Measurements from ENCODE around the gene MPP2.

MPP2 gene

DNA sequence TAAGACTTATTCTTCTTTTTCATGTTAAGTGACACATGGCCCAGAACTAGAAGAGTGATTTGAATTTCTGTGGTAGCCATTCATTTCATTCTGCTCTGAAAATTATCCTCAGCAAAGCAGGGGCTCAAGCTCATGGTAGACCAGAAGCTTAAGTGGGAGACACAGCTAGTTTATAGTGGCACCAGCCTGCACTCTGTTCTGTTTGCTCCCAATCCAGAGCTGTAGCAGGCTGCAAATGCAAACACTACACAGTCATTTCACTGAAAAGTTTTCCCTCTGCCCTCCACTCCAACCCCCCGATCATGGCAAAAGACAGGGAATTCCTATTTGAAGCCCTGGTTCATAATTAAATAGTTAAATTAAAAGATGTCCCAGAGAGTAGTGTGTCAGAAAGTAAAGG lies 17.1 kb downstream of the MPP2 start:
- DNase-seq, result no peak
- Histone ChIP-seq H3K4me3 (ENCODE audit: control insufficient read depth in 1 of 7, extremely low read depth in 1 of 7, insufficient read depth in 4 of 7, low read depth in 2 of 7, low read length in 6 of 7) (no peak overlapping the region), H3K4me1 (ENCODE audit: control extremely low read depth in 1 of 4, control insufficient read depth in 4 of 4, insufficient read depth in 4 of 4, low read length in 3 of 4) (no peaks in the 10 kb centered on the region), H3K27ac (ENCODE audit: insufficient read depth in 1 of 2, low read depth in 1 of 2, low read length in 2 of 2, poor library complexity in 1 of 2, severe bottlenecking in 2 of 2) (no peak overlapping the region), H3K27me3 (replicated peaks in 2 of 5; ENCODE audit: control insufficient read depth in 4 of 5, insufficient read depth in 5 of 5, low read length in 4 of 5) (peaks cover 0 to 2% (median 0%) of the 10 kb centered on the region in 5 experiments), H3K36me3 (ENCODE audit: control insufficient read depth in 4 of 4, insufficient read depth in 4 of 4, low read length in 3 of 4) (no peaks in the 10 kb centered on the region), H3K9me3 (ENCODE audit: control extremely low read depth in 1 of 5, control insufficient read depth in 4 of 5, insufficient read depth in 2 of 5, low read depth in 1 of 5, low read length in 4 of 5) (no peaks in the 10 kb centered on the region)
- CTCF ChIA-PET, result interaction anchor here (2.0 to 4.0 kb wide), 2 partner anchors 11 to 14 kb away, joined by 7 to 28 read pairs; no protein-coding TSS in a partner anchor
- no CpG with 5 or more reads among the region's 1 CpG for WGBS (ENCODE audit: insufficient coverage)
- POLR2A ChIA-PET, result no interaction called here

- Histone ChIP-seq H3K27me3 (replicated peaks in 2 of 5; ENCODE audit: control insufficient read depth in 4 of 5, insufficient read depth in 5 of 5, low read length in 4 of 5) (peaks cover 0 to 4% (median 0%) of the 10 kb centered on the region in 5 experiments), H3K9me3 (ENCODE audit: control extremely low read depth in 1 of 5, control insufficient read depth in 4 of 5, insufficient read depth in 2 of 5, low read depth in 1 of 5, low read length in 4 of 5) (no peaks in the 10 kb centered on the region), H3K27ac (ENCODE audit: insufficient read depth in 1 of 2, low read depth in 1 of 2, low read length in 2 of 2, poor library complexity in 1 of 2, severe bottlenecking in 2 of 2) (no peak overlapping the region), H3K4me1 (ENCODE audit: control extremely low read depth in 1 of 4, control insufficient read depth in 4 of 4, insufficient read depth in 4 of 4, low read length in 3 of 4) (no peaks in the 10 kb centered on the region), H3K4me3 (ENCODE audit: control insufficient read depth in 1 of 7, extremely low read depth in 1 of 7, insufficient read depth in 4 of 7, low read depth in 2 of 7, low read length in 6 of 7) (no peak overlapping the region), H3K36me3 (ENCODE audit: control insufficient read depth in 4 of 4, insufficient read depth in 4 of 4, low read length in 3 of 4) (no peaks in the 10 kb centered on the region)
- WGBS (ENCODE audit: insufficient coverage), result 95% methylated on average over 4 of the region's 4 CpGs
- ChIA-PET CTCF (interaction anchor here (0.8 to 4.0 kb wide), 3 partner anchors 9 to 18 kb away, joined by 3 to 28 read pairs (median 3); no protein-coding TSS in a partner anchor), POLR2A (interaction anchor here (0.6 kb wide), 1 partner anchor 249 kb away, joined by 3 read pairs; no protein-coding TSS in a partner anchor)
- no peak for DNase-seq
These were observed 18.8 kb downstream of the MPP2 start for GRCh38 chr17:43888548-43888947.

GRCh38 chr17:43882761-43883415 lies 24.4 kb downstream of the MPP2 start:
- H3K36me3 ChIP-seq (ENCODE audit: control insufficient read depth in 4 of 4, insufficient read depth in 4 of 4, low read length in 3 of 4), result no peaks in the 10 kb centered on the region
- H3K27ac ChIP-seq (ENCODE audit: insufficient read depth in 1 of 2, low read depth in 1 of 2, low read length in 2 of 2, poor library complexity in 1 of 2, severe bottlenecking in 2 of 2), result no peak overlapping the region
- ChIA-PET POLR2A (no interaction called here), CTCF (interaction anchor here (1.1 kb wide), 1 partner anchor 55 kb away, joined by 3 read pairs; no protein-coding TSS in a partner anchor)
- peaks cover 0 to 2% (median 0%) of the 10 kb centered on the region in 5 experiments for H3K27me3 ChIP-seq (replicated peaks in 2 of 5; ENCODE audit: control insufficient read depth in 4 of 5, insufficient read depth in 5 of 5, low read length in 4 of 5)
- H3K4me3 ChIP-seq (ENCODE audit: control insufficient read depth in 1 of 7, extremely low read depth in 1 of 7, insufficient read depth in 4 of 7, low read depth in 2 of 7, low read length in 6 of 7), result no peak overlapping the region
- no peak for DNase-seq
- no peaks in the 10 kb centered on the region for H3K4me1 ChIP-seq (ENCODE audit: control extremely low read depth in 1 of 4, control insufficient read depth in 4 of 4, insufficient read depth in 4 of 4, low read length in 3 of 4)
- H3K9me3 ChIP-seq (ENCODE audit: control extremely low read depth in 1 of 5, control insufficient read depth in 4 of 5, insufficient read depth in 2 of 5, low read depth in 1 of 5, low read length in 4 of 5), result no peaks in the 10 kb centered on the region
- WGBS (ENCODE audit: insufficient coverage), result 98% methylated on average over 7 of the region's 14 CpGs

GRCh38 chr17:43881758-43882505 lies 25.4 kb downstream of the MPP2 start:
- ChIA-PET CTCF (interaction anchor here (1.1 to 5.6 kb wide), 3 partner anchors 8 to 115 kb away, joined by 3 to 43 read pairs (median 28); no protein-coding TSS in a partner anchor), POLR2A (no interaction called here)
- Histone ChIP-seq H3K27ac (ENCODE audit: insufficient read depth in 1 of 2, low read depth in 1 of 2, low read length in 2 of 2, poor library complexity in 1 of 2, severe bottlenecking in 2 of 2) (no peak overlapping the region), H3K9me3 (ENCODE audit: control extremely low read depth in 1 of 5, control insufficient read depth in 4 of 5, insufficient read depth in 2 of 5, low read depth in 1 of 5, low read length in 4 of 5) (no peaks in the 10 kb centered on the region), H3K27me3 (replicated peaks in 2 of 5; ENCODE audit: control insufficient read depth in 4 of 5, insufficient read depth in 5 of 5, low read length in 4 of 5) (peaks cover 0 to 2% (median 0%) of the 10 kb centered on the region in 5 experiments), H3K36me3 (ENCODE audit: control insufficient read depth in 4 of 4, insufficient read depth in 4 of 4, low read length in 3 of 4) (no peaks in the 10 kb centered on the region), H3K4me1 (ENCODE audit: control extremely low read depth in 1 of 4, control insufficient read depth in 4 of 4, insufficient read depth in 4 of 4, low read length in 3 of 4) (no peaks in the 10 kb centered on the region), H3K4me3 (ENCODE audit: control insufficient read depth in 1 of 7, extremely low read depth in 1 of 7, insufficient read depth in 4 of 7, low read depth in 2 of 7, low read length in 6 of 7) (no peak overlapping the region)
- 98% methylated on average over 18 of the region's 27 CpGs for WGBS (ENCODE audit: insufficient coverage)
- DNase-seq, result no peak

GRCh38 chr17:43881181-43881580 lies 26.2 kb downstream of the MPP2 start:
- peaks cover 0 to 2% (median 0%) of the 10 kb centered on the region in 5 experiments for H3K27me3 ChIP-seq (replicated peaks in 2 of 5; ENCODE audit: control insufficient read depth in 4 of 5, insufficient read depth in 5 of 5, low read length in 4 of 5)
- H3K4me3 ChIP-seq (ENCODE audit: control insufficient read depth in 1 of 7, extremely low read depth in 1 of 7, insufficient read depth in 4 of 7, low read depth in 2 of 7, low read length in 6 of 7), result no peak overlapping the region
- no peaks in the 10 kb centered on the region for H3K36me3 ChIP-seq (ENCODE audit: control insufficient read depth in 4 of 4, insufficient read depth in 4 of 4, low read length in 3 of 4)
- CTCF ChIA-PET, result interaction anchor here (1.0 to 5.6 kb wide), 11 partner anchors 8 to 305 kb away, joined by 3 to 43 read pairs (median 5); partner anchors contain the start of gene MPP2
- H3K4me1 ChIP-seq (ENCODE audit: control extremely low read depth in 1 of 4, control insufficient read depth in 4 of 4, insufficient read depth in 4 of 4, low read length in 3 of 4), result no peaks in the 10 kb centered on the region
- no peak overlapping the region for H3K27ac ChIP-seq (ENCODE audit: insufficient read depth in 1 of 2, low read depth in 1 of 2, low read length in 2 of 2, poor library complexity in 1 of 2, severe bottlenecking in 2 of 2)
- no peaks in the 10 kb centered on the region for H3K9me3 ChIP-seq (ENCODE audit: control extremely low read depth in 1 of 5, control insufficient read depth in 4 of 5, insufficient read depth in 2 of 5, low read depth in 1 of 5, low read length in 4 of 5)
- POLR2A ChIA-PET, result no interaction called here
- no peak for DNase-seq
- 96% methylated on average over 12 of the region's 12 CpGs for WGBS (ENCODE audit: insufficient coverage)

DNA sequence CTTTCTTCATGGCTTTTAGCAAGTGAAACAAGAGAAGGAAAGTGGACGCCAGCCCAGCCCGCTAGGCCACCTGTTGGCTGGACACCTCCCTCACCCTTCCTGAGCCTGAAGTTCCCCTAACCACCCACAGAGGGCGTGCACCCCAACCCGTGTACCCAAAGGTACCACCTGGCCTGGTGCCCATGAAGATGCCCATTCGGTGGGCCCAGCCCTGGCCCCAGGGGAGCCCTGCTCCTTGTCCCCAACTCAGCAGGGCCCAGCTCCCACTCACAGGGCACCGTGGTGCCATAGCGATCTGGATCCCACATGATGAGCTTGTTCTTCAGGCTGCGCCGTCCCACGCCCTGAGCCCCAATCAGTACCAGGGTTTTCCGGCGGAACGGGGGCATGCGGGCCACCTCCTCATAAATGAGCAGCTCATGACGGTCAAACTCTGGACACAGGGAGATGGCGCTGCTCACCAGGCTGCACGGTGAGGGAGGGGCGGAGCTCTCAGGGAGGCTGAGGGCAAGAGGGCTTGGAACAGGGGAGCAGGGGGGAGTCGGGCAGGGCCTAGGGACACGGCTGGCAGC lies 26.8 kb downstream of the MPP2 start:
- Histone ChIP-seq H3K27me3 (replicated peaks in 2 of 5; ENCODE audit: control insufficient read depth in 4 of 5, insufficient read depth in 5 of 5, low read length in 4 of 5) (peaks cover 0 to 2% (median 0%) of the 10 kb centered on the region in 5 experiments), H3K27ac (ENCODE audit: insufficient read depth in 1 of 2, low read depth in 1 of 2, low read length in 2 of 2, poor library complexity in 1 of 2, severe bottlenecking in 2 of 2) (no peak overlapping the region), H3K4me1 (ENCODE audit: control extremely low read depth in 1 of 4, control insufficient read depth in 4 of 4, insufficient read depth in 4 of 4, low read length in 3 of 4) (no peaks in the 10 kb centered on the region), H3K9me3 (ENCODE audit: control extremely low read depth in 1 of 5, control insufficient read depth in 4 of 5, insufficient read depth in 2 of 5, low read depth in 1 of 5, low read length in 4 of 5) (no peaks in the 10 kb centered on the region), H3K4me3 (ENCODE audit: control insufficient read depth in 1 of 7, extremely low read depth in 1 of 7, insufficient read depth in 4 of 7, low read depth in 2 of 7, low read length in 6 of 7) (no peak overlapping the region), H3K36me3 (ENCODE audit: control insufficient read depth in 4 of 4, insufficient read depth in 4 of 4, low read length in 3 of 4) (no peaks in the 10 kb centered on the region)
- CTCF ChIA-PET, result interaction anchor here (0.9 to 5.6 kb wide), 14 partner anchors 9 to 304 kb away, joined by 3 to 43 read pairs (median 5); partner anchors contain the start of genes CD300LG and MPP2
- POLR2A ChIA-PET, result interaction anchor here (1.3 kb wide), 1 partner anchor 161 kb away, joined by 4 read pairs; no protein-coding TSS in a partner anchor
- peak; percentile 34 to 43 (median 42) for DNase-seq
- 86% methylated on average over 17 of the region's 20 CpGs for WGBS (ENCODE audit: insufficient coverage)

Measured in common myeloid progenitor, CD34-positive (primary cell).